Activated CD8-positive, alpha-beta memory T cell treated with anti-CD3 and anti-CD28 coated beads for 36 hours (primary cell): ENCODE data around the gene RNF227. TPM values are rescaled to one million over a fixed set of nuclear protein-coding genes. Genes with fewer than 3 reads are reported as not detected.

ENCODE experiments used
- CTCF ChIA-PET: fragments of 350-600 bp; sonication (Branson Sonifier 250); formaldehyde crosslinking; loops from one replicate; lab custom pipeline; 2021; ENCODE audit warnings: antibody characterized with exemption; lab: Charles Lee
- POLR2A ChIA-PET: fragments of 350-600 bp; sonication (Branson Sonifier 250); formaldehyde crosslinking; loops from one replicate; lab custom pipeline; 2021; ENCODE audit warnings: antibody characterized with exemption; lab: Charles Lee
- total RNA-seq, 2 experiments: library from RNA; stranded (reverse); gene quantifications; one replicate each; pipeline ENCODE4 v1.2.3, GENCODE V29; 2021

The RNF227 gene
- total RNA-seq, 2 experiments from 2014 or later = 4.4 to 4.5 TPM

- POLR2A ChIA-PET = no interaction called here
- CTCF ChIA-PET = interaction anchor here (1.0 to 1.3 kb wide), 2 partner anchors 78 to 80 kb away, joined by 3 to 4 read pairs; no protein-coding TSS in a partner anchor
Measured at GRCh38 chr17:7910281-7910680, 5.8 kb downstream of the RNF227 start.

GRCh38 chr17:7909089-7909488, 7.0 kb downstream of the RNF227 start:
- ChIA-PET CTCF (no interaction called here), POLR2A (no interaction called here)

GRCh38 chr17:7903154-7904103, 12.7 kb downstream of the RNF227 start:
- ChIA-PET POLR2A (no interaction called here), CTCF (no interaction called here)

GRCh38 chr17:7897773-7898172, 18.3 kb downstream of the RNF227 start:
- ChIA-PET POLR2A (interaction anchor here (0.5 kb wide), 1 partner anchor 15 kb away, joined by 3 read pairs; no protein-coding TSS in a partner anchor), CTCF (interaction anchor here (0.6 to 2.1 kb wide), 4 partner anchors 34 to 439 kb away, joined by 3 to 5 read pairs (median 4); partner anchors contain the start of genes CNTROB and TRAPPC1)

GRCh38 chr17:7897090-7897489, 19.0 kb downstream of the RNF227 start:
- ChIA-PET POLR2A (interaction anchor here (0.5 to 1.0 kb wide), 2 partner anchors 10 to 16 kb away, joined by 3 read pairs; no protein-coding TSS in a partner anchor), CTCF (interaction anchor here (1.7 to 2.1 kb wide), 2 partner anchors 62 to 93 kb away, joined by 4 to 5 read pairs; no protein-coding TSS in a partner anchor)

GRCh38 chr17:7894866-7895265, 21.2 kb downstream of the RNF227 start:
- POLR2A ChIA-PET = no interaction called here
- CTCF ChIA-PET = interaction anchor here (0.6 kb wide), 2 partner anchors 18 to 171 kb away, joined by 3 to 5 read pairs; no protein-coding TSS in a partner anchor

- ChIA-PET POLR2A (no interaction called here), CTCF (no interaction called here)
Measured at GRCh38 chr17:7894226-7894625, 21.9 kb downstream of the RNF227 start.

- ChIA-PET POLR2A (no interaction called here), CTCF (interaction anchor here (0.5 kb wide), 1 partner anchor 147 kb away, joined by 3 read pairs; no protein-coding TSS in a partner anchor)
Measured at GRCh38 chr17:7893187-7893880, 22.8 kb downstream of the RNF227 start.

- CTCF ChIA-PET = no interaction called here
- POLR2A ChIA-PET = no interaction called here
Measured at GRCh38 chr17:7889166-7889955, 26.7 kb downstream of the RNF227 start.

- ChIA-PET POLR2A (no interaction called here), CTCF (interaction anchor here (0.9 kb wide), 1 partner anchor 53 kb away, joined by 3 read pairs; no protein-coding TSS in a partner anchor)
Measured at GRCh38 chr17:7888184-7888920, 27.7 kb downstream of the RNF227 start, which contains the start of gene CHD3. Gene CHD3 (plus strand): TSS chr17:7888789. CDS start chr17:7889001, 212 bp downstream.

GRCh38 chr17:7887482-7888183, 28.5 kb downstream of the RNF227 start:
- POLR2A ChIA-PET = no interaction called here

GRCh38 chr17:7887038-7887481, 29.0 kb downstream of the RNF227 start:
- ChIA-PET POLR2A (no interaction called here), CTCF (interaction anchor here (2.2 kb wide), 1 partner anchor 30 kb away, joined by 8 read pairs; the partner anchor contains the start of genes CYB5D1 and NAA38)

More at GRCh38 chr17:7887482-7888183, 28.5 kb downstream of the RNF227 start:
- CTCF ChIA-PET = no interaction called here

GRCh38 chr17:7886227-7887037, 29.7 kb downstream of the RNF227 start:
- ChIA-PET POLR2A (interaction anchor here (0.6 to 1.5 kb wide), 3 partner anchors 12 to 199 kb away, joined by 6 to 9 read pairs (median 7); partner anchors contain the start of genes CNTROB, TP53 and TRAPPC1), CTCF (interaction anchor here (0.7 to 2.2 kb wide), 6 partner anchors 23 to 199 kb away, joined by 3 to 8 read pairs (median 3); partner anchors contain the start of genes CYB5D1, NAA38, RNF227 and TP53)

- ChIA-PET CTCF (interaction anchor here (0.7 to 2.2 kb wide), 7 partner anchors 22 to 198 kb away, joined by 3 to 8 read pairs (median 3); partner anchors contain the start of genes CYB5D1, NAA38, RNF227 and TP53), POLR2A (interaction anchor here (0.6 to 1.5 kb wide), 4 partner anchors 11 to 200 kb away, joined by 4 to 9 read pairs (median 6); partner anchors contain the start of genes CNTROB, TP53 and TRAPPC1)
Measured at GRCh38 chr17:7885367-7886226, 30.5 kb downstream of the RNF227 start.
